ENCODE measurements around the gene RAPGEF1. TPM values are rescaled to one million over a fixed set of nuclear protein-coding genes. Genes with fewer than 3 reads are reported as not detected.
A peak's percentile ranks its signal among the peaks of the same experiment; 100 is the strongest.

Gene RAPGEF1
- total and polyA plus RNA-seq, 2 of the 13 experiments (the other 11 are each of a cell fraction or from before 2014, with no cell fraction given), result 21.2 to 38.9 TPM

GRCh38 chr9:131762356-131762932, 22.6 kb upstream of the RAPGEF1 start (continued):
- TF ChIP-seq ZBTB33 (CRISPR knock-in tag; IDR thresholded peaks at IDR 0.05) (no peak), LRRFIP1 (CRISPR knock-in tag; conservative IDR thresholded peaks at IDR 0.05) (no peak), JUND (CRISPR knock-in tag; IDR thresholded peaks at IDR 0.05) (no peak), ZBTB34 (CRISPR knock-in tag; IDR thresholded peaks at IDR 0.05) (no peak), SALL1 (CRISPR knock-in tag; IDR thresholded peaks at IDR 0.05) (peak; percentile 53; the same call in 1 of the 2 replicates), EED (CRISPR knock-in tag; IDR thresholded peaks at IDR 0.05) (no peak), ARID4A (CRISPR knock-in tag; IDR thresholded peaks at IDR 0.05; ENCODE audit: borderline replicate concordance) (peak; percentile 42; the same call in 1 of the 2 replicates), FOXP4 (CRISPR knock-in tag; IDR thresholded peaks at IDR 0.05) (no peak), NCOA2 (CRISPR knock-in tag; IDR thresholded peaks at IDR 0.05) (no peak), HNF1A (IDR thresholded peaks at IDR 0.05; ENCODE audit: low read depth) (no peak), HNF1A (CRISPR knock-in tag; IDR thresholded peaks at IDR 0.05; ENCODE audit: borderline replicate concordance) (no peak)
